ENCODE measurements around the gene LRRN3.

LRRN3 gene

GRCh38 chr7:111090846-111091245 is at the start of gene LRRN3:
Gene LRRN3 (plus strand): TSS chr7:111091127. CDS start chr7:111122773, 31,646 bp downstream.
- TF ChIP-seq, protein P1, sequence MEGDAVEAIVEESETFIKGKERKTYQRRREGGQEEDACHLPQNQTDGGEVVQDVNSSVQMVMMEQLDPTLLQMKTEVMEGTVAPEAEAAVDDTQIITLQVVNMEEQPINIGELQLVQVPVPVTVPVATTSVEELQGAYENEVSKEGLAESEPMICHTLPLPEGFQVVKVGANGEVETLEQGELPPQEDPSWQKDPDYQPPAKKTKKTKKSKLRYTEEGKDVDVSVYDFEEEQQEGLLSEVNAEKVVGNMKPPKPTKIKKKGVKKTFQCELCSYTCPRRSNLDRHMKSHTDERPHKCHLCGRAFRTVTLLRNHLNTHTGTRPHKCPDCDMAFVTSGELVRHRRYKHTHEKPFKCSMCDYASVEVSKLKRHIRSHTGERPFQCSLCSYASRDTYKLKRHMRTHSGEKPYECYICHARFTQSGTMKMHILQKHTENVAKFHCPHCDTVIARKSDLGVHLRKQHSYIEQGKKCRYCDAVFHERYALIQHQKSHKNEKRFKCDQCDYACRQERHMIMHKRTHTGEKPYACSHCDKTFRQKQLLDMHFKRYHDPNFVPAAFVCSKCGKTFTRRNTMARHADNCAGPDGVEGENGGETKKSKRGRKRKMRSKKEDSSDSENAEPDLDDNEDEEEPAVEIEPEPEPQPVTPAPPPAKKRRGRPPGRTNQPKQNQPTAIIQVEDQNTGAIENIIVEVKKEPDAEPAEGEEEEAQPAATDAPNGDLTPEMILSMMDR (IDR thresholded peaks at IDR 0.05; ENCODE audit: insufficient read depth, low read depth, low read length, missing control alignments) = no peak
- DNase-seq (ENCODE audit: low read depth) = no peak
- no peak within 1 kb of the TSS for H3K4me3 ChIP-seq (ENCODE audit: low read length)

GRCh38 chr7:111041577-111041976 is 49.4 kb upstream of the LRRN3 start:
- peak; percentile 69 for DNase-seq (ENCODE audit: low read depth)
- no peak overlapping the region for H3K4me3 ChIP-seq (ENCODE audit: low read length)
- TF ChIP-seq, protein P1 (IDR thresholded peaks at IDR 0.05; ENCODE audit: insufficient read depth, low read depth, low read length, missing control alignments) = no peak

DNA sequence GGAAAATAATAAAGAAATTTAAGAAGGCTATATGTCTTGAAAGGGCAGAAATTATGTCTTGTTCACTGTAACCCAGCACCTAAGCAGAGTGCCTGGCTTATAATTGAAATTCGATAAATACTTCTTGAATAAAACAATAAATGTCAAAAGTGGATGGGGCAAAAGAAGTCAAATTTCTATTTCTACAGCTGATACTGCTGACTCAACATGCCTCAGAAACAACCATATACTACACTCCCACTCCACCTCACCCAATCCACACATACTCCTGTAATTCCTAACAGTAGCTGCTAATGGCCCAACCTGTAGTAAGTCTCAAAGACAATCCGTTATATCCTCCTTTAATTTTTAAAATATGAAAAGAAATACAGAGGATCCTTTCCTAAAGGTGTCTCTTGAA is 48.1 kb upstream of the LRRN3 start:
- TF ChIP-seq, protein P1 (IDR thresholded peaks at IDR 0.05; ENCODE audit: insufficient read depth, low read depth, low read length, missing control alignments) = no peak
- H3K4me3 ChIP-seq (ENCODE audit: low read length) = no peak overlapping the region
- no peak for DNase-seq (ENCODE audit: low read depth)

DNA sequence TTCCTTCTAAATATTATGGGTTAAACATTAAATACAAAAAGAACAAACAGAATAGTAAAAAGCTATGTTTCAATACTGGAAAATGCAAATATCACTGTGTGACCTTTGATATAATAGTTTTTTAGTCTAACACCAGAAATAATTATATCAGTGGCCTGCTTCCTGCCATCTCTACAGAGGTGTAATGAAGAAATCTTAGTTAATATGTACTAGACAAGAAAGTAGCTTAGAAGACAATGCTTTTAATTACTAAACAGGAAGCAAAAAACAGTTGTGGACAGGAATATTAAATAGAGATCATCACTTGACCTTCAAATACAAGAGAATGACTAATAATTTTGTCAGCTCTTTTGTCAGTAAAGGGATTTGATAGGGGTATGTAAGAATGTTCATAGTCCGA is 47.4 kb upstream of the LRRN3 start:
- no peak overlapping the region for H3K4me3 ChIP-seq (ENCODE audit: low read length)
- TF ChIP-seq, protein P1 (IDR thresholded peaks at IDR 0.05; ENCODE audit: insufficient read depth, low read depth, low read length, missing control alignments) = no peak
- no peak for DNase-seq (ENCODE audit: low read depth)

DNA sequence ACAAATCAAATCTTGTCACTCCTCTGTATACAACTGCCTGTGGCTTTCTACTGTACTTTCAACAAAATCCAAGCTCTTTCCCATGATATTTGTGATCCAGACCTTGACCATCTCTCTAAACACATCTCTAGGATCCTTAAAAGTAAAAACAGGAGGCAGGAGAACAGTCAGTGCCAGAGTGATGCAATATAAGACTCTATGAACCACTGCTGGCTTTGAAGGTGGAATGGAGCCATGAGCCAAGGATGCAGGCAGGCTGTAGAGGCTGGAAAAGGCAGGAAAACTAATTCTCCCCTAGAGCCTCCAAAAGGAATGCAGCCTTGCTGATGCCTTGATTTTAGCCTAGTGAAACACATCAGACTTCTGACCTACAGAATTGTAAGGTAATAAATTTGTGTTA is 45.5 kb upstream of the LRRN3 start:
- TF ChIP-seq, protein P1 (IDR thresholded peaks at IDR 0.05; ENCODE audit: insufficient read depth, low read depth, low read length, missing control alignments) = no peak
- H3K4me3 ChIP-seq (ENCODE audit: low read length) = no peak overlapping the region
- peak; percentile 2 for DNase-seq (ENCODE audit: low read depth)

- TF ChIP-seq, protein P1 (IDR thresholded peaks at IDR 0.05; ENCODE audit: insufficient read depth, low read depth, low read length, missing control alignments) = no peak
- no peak for DNase-seq (ENCODE audit: low read depth)
- no peak overlapping the region for H3K4me3 ChIP-seq (ENCODE audit: low read length)
Measured at GRCh38 chr7:111047595-111047994, 43.3 kb upstream of the LRRN3 start.

- no peak for DNase-seq (ENCODE audit: low read depth)
- no peak overlapping the region for H3K4me3 ChIP-seq (ENCODE audit: low read length)
- TF ChIP-seq, protein P1 (IDR thresholded peaks at IDR 0.05; ENCODE audit: insufficient read depth, low read depth, low read length, missing control alignments) = no peak
Measured at GRCh38 chr7:111049971-111050680, 40.8 kb upstream of the LRRN3 start.

Measured in epithelial cell of esophagus (primary cell).